ENCODE measurements around the gene MTARC1.
A peak's percentile ranks its signal among the peaks of the same experiment; 100 is the strongest.

MTARC1 gene

GRCh38 chr1:220807726-220808125, 21.0 kb downstream of the MTARC1 start:
- no peak overlapping the region for H3K4me3 ChIP-seq (ENCODE audit: control insufficient read depth, low read depth, low read length)
- no peak for DNase-seq (ENCODE audit: low read depth)
- no peak for TF ChIP-seq CTCF (IDR thresholded peaks at IDR 0.05; ENCODE audit: control insufficient read depth, insufficient read depth, low read depth, low read length, missing control alignments)

DNA sequence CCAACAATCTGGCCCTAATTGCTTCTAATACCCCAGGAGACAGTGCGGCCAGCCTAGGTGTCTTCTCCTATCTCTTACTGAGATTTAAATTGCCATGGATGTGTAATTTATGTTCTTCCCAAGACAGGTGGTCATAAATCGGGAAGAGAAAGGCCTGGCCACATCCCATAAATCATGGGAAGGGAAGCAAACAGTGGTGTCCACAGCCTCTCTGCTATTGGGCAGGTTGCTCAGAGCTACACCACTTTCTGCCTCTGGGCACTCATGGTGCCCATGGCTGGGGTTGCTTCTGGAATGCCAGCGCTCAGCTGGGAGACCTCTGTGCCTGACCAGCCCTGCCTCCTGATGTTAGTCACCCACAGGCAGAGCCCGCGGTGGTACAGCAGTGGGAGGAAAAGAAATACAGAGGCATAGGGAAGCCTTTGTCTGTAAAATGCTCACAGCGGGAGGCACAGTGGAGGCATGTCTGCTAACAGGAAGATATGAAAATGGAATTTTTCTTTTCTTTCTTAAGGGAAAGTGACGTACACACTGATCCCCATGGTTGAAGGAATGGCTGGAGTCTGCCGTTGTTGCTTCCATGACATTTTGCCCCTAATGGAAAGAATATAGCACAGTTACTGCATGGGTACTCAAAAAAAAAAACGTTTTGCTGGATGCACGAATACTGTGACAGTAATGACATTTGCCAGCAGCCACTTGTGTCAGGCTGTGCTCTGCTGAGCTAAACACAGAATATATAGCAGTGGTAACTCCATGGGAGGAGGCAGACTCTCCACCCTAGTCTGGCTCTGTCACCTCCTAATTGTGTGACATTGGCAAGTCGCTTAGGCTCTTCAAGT, 21.9 kb downstream of the MTARC1 start:
- no peak for DNase-seq (ENCODE audit: low read depth)
- no peak overlapping the region for H3K4me3 ChIP-seq (ENCODE audit: control insufficient read depth, low read depth, low read length)
- TF ChIP-seq CTCF (IDR thresholded peaks at IDR 0.05; ENCODE audit: control insufficient read depth, insufficient read depth, low read depth, low read length, missing control alignments) = no peak

GRCh38 chr1:220809187-220809550, 22.5 kb downstream of the MTARC1 start:
- no peak for DNase-seq (ENCODE audit: low read depth)
- no peak overlapping the region for H3K4me3 ChIP-seq (ENCODE audit: control insufficient read depth, low read depth, low read length)
- no peak for TF ChIP-seq CTCF (IDR thresholded peaks at IDR 0.05; ENCODE audit: control insufficient read depth, insufficient read depth, low read depth, low read length, missing control alignments)

DNA sequence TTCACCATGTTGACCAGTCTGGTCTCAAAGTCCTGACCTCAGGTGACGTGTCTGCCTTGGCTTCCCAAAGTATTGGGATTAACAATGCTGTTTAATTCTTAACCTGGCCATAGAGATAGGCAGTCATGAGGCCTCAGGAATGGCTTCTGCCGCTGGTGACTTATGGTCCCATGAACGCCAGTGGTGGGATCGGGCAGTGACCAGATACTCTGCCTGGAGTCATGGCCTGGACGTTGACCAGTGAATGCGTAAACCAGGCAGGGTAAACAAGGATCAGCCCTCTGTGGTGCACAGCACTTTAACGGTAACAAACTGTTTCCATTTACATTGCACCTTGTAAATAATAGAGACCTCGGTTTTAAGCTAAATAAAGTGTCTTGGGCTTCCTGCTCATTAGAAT, 23.0 kb downstream of the MTARC1 start:
- H3K4me3 ChIP-seq (ENCODE audit: control insufficient read depth, low read depth, low read length) = no peak overlapping the region
- TF ChIP-seq CTCF (IDR thresholded peaks at IDR 0.05; ENCODE audit: control insufficient read depth, insufficient read depth, low read depth, low read length, missing control alignments) = no peak
- no peak for DNase-seq (ENCODE audit: low read depth)

GRCh38 chr1:220810179-220810653, 23.5 kb downstream of the MTARC1 start:
- no peak overlapping the region; the same call in 1 of the 2 replicates for H3K4me3 ChIP-seq (ENCODE audit: control insufficient read depth, low read depth, low read length)
- peak; percentile 38 for DNase-seq (ENCODE audit: low read depth)
- TF ChIP-seq CTCF (IDR thresholded peaks at IDR 0.05; ENCODE audit: control insufficient read depth, insufficient read depth, low read depth, low read length, missing control alignments) = peak; percentile 95

- H3K4me3 ChIP-seq (ENCODE audit: control insufficient read depth, low read depth, low read length) = no peak overlapping the region
- no peak for TF ChIP-seq CTCF (IDR thresholded peaks at IDR 0.05; ENCODE audit: control insufficient read depth, insufficient read depth, low read depth, low read length, missing control alignments)
- no peak for DNase-seq (ENCODE audit: low read depth)
Observed at GRCh38 chr1:220810963-220811362, 24.2 kb downstream of the MTARC1 start.
